ENCODE data around the gene MTX1.

The MTX1 gene

GRCh38 chr1:155170806-155171205 lies 37.7 kb upstream of the MTX1 start:
- DNase-seq (ENCODE audit: low read depth, low spot score) = no peak
- TF ChIP-seq ZNF274 (IDR thresholded peaks at IDR 0.05; ENCODE audit: low read depth, low read length) (no peak), SUZ12 (IDR thresholded peaks at IDR 0.05; ENCODE audit: extremely low read depth, insufficient read depth, insufficient read length) (no peak), YY1 (IDR thresholded peaks at IDR 0.05; ENCODE audit: insufficient read depth, insufficient read length) (no peak)
- no peaks in the 10 kb centered on the region for H3K9me3 ChIP-seq (ENCODE audit: insufficient read depth, low read length)
- H3K4me1 ChIP-seq (ENCODE audit: insufficient read depth, insufficient read length) = peaks cover 18% of the 10 kb centered on the region
- H3K4me3 ChIP-seq (ENCODE audit: insufficient read length, low read depth) = no peak overlapping the region
- no peak overlapping the region for H3K9ac ChIP-seq (ENCODE audit: insufficient read length, low read depth)
- H3K36me3 ChIP-seq (ENCODE audit: insufficient read depth, insufficient read length, low read length) = peaks cover 38% of the 10 kb centered on the region
- peaks cover 8% of the 10 kb centered on the region for H3K27me3 ChIP-seq (ENCODE audit: insufficient read depth, insufficient read length)

- Histone ChIP-seq H3K36me3 (ENCODE audit: insufficient read depth, insufficient read length, low read length) (peaks cover 42% of the 10 kb centered on the region), H3K4me3 (ENCODE audit: insufficient read length, low read depth) (peak overlapping the region; percentile 91), H3K9ac (ENCODE audit: insufficient read length, low read depth) (peak overlapping the region; percentile 96), H3K4me1 (ENCODE audit: insufficient read depth, insufficient read length) (peaks cover 14% of the 10 kb centered on the region), H3K27me3 (ENCODE audit: insufficient read depth, insufficient read length) (peaks cover 8% of the 10 kb centered on the region), H3K9me3 (ENCODE audit: insufficient read depth, low read length) (no peaks in the 10 kb centered on the region)
- TF ChIP-seq ZNF274 (IDR thresholded peaks at IDR 0.05; ENCODE audit: low read depth, low read length) = no peak
- DNase-seq (ENCODE audit: low read depth, low spot score) = no peak
Measured at GRCh38 chr1:155171836-155172731, 36.4 kb upstream of the MTX1 start.

- peak; percentile 99 for DNase-seq (ENCODE audit: low read depth, low spot score)
- Histone ChIP-seq H3K9ac (ENCODE audit: insufficient read length, low read depth) (peak within 1 kb of the TSS; percentile 96), H3K9me3 (ENCODE audit: insufficient read depth, low read length) (no peaks in the 10 kb centered on the region), H3K36me3 (ENCODE audit: insufficient read depth, insufficient read length, low read length) (peaks cover 50% of the 10 kb centered on the region), H3K27me3 (ENCODE audit: insufficient read depth, insufficient read length) (peaks cover 8% of the 10 kb centered on the region), H3K4me3 (ENCODE audit: insufficient read length, low read depth) (peak within 1 kb of the TSS; percentile 91), H3K4me1 (ENCODE audit: insufficient read depth, insufficient read length) (peaks cover 13% of the 10 kb centered on the region)
- TF ChIP-seq SUZ12 (IDR thresholded peaks at IDR 0.05; ENCODE audit: extremely low read depth, insufficient read depth, insufficient read length) (no peak), YY1 (IDR thresholded peaks at IDR 0.05; ENCODE audit: insufficient read depth, insufficient read length) (no peak), ZNF274 (IDR thresholded peaks at IDR 0.05; ENCODE audit: low read depth, low read length) (no peak)
Measured at GRCh38 chr1:155172732-155173477, 35.6 kb upstream of the MTX1 start, which contains the start of gene KRTCAP2. Gene KRTCAP2 (minus strand): TSS chr1:155173304. CDS start chr1:155173224, 80 bp downstream.

GRCh38 chr1:155173478-155174323 lies 34.8 kb upstream of the MTX1 start, which contains the start of gene TRIM46:
Gene TRIM46 (plus strand): TSS chr1:155173849. CDS start chr1:155173967, 118 bp downstream.
- H3K27me3 ChIP-seq (ENCODE audit: insufficient read depth, insufficient read length) = peaks cover 8% of the 10 kb centered on the region
- H3K9ac ChIP-seq (ENCODE audit: insufficient read length, low read depth) = peak within 1 kb of the TSS; percentile 96
- peak within 1 kb of the TSS; percentile 91 for H3K4me3 ChIP-seq (ENCODE audit: insufficient read length, low read depth)
- peaks cover 52% of the 10 kb centered on the region for H3K36me3 ChIP-seq (ENCODE audit: insufficient read depth, insufficient read length, low read length)
- H3K9me3 ChIP-seq (ENCODE audit: insufficient read depth, low read length) = no peaks in the 10 kb centered on the region
- peaks cover 13% of the 10 kb centered on the region for H3K4me1 ChIP-seq (ENCODE audit: insufficient read depth, insufficient read length)
- no peak for DNase-seq (ENCODE audit: low read depth, low spot score)
- TF ChIP-seq SUZ12 (IDR thresholded peaks at IDR 0.05; ENCODE audit: extremely low read depth, insufficient read depth, insufficient read length) (no peak), ZNF274 (IDR thresholded peaks at IDR 0.05; ENCODE audit: low read depth, low read length) (no peak), YY1 (IDR thresholded peaks at IDR 0.05; ENCODE audit: insufficient read depth, insufficient read length) (no peak)

GRCh38 chr1:155174324-155175280 lies 33.9 kb upstream of the MTX1 start:
- Histone ChIP-seq H3K4me1 (ENCODE audit: insufficient read depth, insufficient read length) (peaks cover 13% of the 10 kb centered on the region), H3K4me3 (ENCODE audit: insufficient read length, low read depth) (peak overlapping the region; percentile 91), H3K9me3 (ENCODE audit: insufficient read depth, low read length) (no peaks in the 10 kb centered on the region), H3K36me3 (ENCODE audit: insufficient read depth, insufficient read length, low read length) (peaks cover 52% of the 10 kb centered on the region), H3K9ac (ENCODE audit: insufficient read length, low read depth) (peak overlapping the region; percentile 81), H3K27me3 (ENCODE audit: insufficient read depth, insufficient read length) (peaks cover 8% of the 10 kb centered on the region)
- DNase-seq (ENCODE audit: low read depth, low spot score) = no peak
- no peak for TF ChIP-seq SUZ12 (IDR thresholded peaks at IDR 0.05; ENCODE audit: extremely low read depth, insufficient read depth, insufficient read length)
- TF ChIP-seq ZNF274 (IDR thresholded peaks at IDR 0.05; ENCODE audit: low read depth, low read length) = no peak
- no peak for TF ChIP-seq YY1 (IDR thresholded peaks at IDR 0.05; ENCODE audit: insufficient read depth, insufficient read length)
